K562 (cell line): ENCODE data around the gene C4orf50.

Experiments used
- CHD2 ChIP-seq: IDR thresholded peaks from 2 replicates; pipeline ENCODE4 v1.6.1; 2011; ENCODE audit warnings: low read depth, low read length
- GTF2E2 ChIP-seq: fragments of 200-800 bp; sonication (Bioruptor generic); IDR thresholded peaks from 2 replicates; pipeline ENCODE4 v1.6.1; 2016; ENCODE audit warnings: missing genetic modification characterization, missing compliant biosample characterization
- HEY1 ChIP-seq: fragments of 250-450 bp; sonication (Bioruptor Pico); IDR thresholded peaks from 2 replicates; pipeline ENCODE4 v1.5.0; 2020; ENCODE audit warnings: mild to moderate bottlenecking, moderate library complexity, borderline replicate concordance
- SMAD2 ChIP-seq: fragments of 150-350 bp; IDR thresholded peaks from 2 replicates; pipeline ENCODE4 v1.6.1; 2014; ENCODE audit warnings: low read depth, mild to moderate bottlenecking, low read length
- SMARCA4 ChIP-seq: fragments of 450-650 bp; IDR thresholded peaks from 2 replicates; pipeline ENCODE4 v1.6.1; 2016
- ZBED1 ChIP-seq: IDR thresholded peaks from 2 replicates; pipeline ENCODE4 v1.6.1; 2014
- TF ChIP-seq, protein P1 (sequence below): fragments of 250-450 bp; sonication (Bioruptor Pico); IDR thresholded peaks from 2 replicates; pipeline ENCODE4 v1.4.0; 2020; ENCODE audit warnings: mild to moderate bottlenecking, moderate library complexity, borderline replicate concordance
- TF ChIP-seq, protein P2 (sequence below), 2 experiments: fragments of 450-650 bp in 1 of 2; IDR thresholded peaks; 2 replicates each; pipeline ENCODE4 v1.6.1; 2011 to 2017; ENCODE audit warnings: low read depth in 2 of 2, antibody characterized with exemption in 1 of 2, borderline replicate concordance in 1 of 2, low read length in 1 of 2, mild to moderate bottlenecking in 1 of 2, mixed read lengths in 1 of 2; ENCODE audit not compliant: control insufficient read depth in 1 of 2

GRCh38 chr4:6046526-6047129 is 28.4 kb upstream of the C4orf50 start:
- TF ChIP-seq SMAD2 (no peak), SMARCA4 (no peak), HEY1 (CRISPR knock-in tag) (no peak), CHD2 (no peak), ZBED1 (no peak), GTF2E2 (tag) (no peak)
- TF ChIP-seq, protein P1, sequence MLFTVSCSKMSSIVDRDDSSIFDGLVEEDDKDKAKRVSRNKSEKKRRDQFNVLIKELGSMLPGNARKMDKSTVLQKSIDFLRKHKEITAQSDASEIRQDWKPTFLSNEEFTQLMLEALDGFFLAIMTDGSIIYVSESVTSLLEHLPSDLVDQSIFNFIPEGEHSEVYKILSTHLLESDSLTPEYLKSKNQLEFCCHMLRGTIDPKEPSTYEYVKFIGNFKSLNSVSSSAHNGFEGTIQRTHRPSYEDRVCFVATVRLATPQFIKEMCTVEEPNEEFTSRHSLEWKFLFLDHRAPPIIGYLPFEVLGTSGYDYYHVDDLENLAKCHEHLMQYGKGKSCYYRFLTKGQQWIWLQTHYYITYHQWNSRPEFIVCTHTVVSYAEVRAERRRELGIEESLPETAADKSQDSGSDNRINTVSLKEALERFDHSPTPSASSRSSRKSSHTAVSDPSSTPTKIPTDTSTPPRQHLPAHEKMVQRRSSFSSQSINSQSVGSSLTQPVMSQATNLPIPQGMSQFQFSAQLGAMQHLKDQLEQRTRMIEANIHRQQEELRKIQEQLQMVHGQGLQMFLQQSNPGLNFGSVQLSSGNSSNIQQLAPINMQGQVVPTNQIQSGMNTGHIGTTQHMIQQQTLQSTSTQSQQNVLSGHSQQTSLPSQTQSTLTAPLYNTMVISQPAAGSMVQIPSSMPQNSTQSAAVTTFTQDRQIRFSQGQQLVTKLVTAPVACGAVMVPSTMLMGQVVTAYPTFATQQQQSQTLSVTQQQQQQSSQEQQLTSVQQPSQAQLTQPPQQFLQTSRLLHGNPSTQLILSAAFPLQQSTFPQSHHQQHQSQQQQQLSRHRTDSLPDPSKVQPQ (CRISPR knock-in tag), result no peak
- TF ChIP-seq, protein P2, sequence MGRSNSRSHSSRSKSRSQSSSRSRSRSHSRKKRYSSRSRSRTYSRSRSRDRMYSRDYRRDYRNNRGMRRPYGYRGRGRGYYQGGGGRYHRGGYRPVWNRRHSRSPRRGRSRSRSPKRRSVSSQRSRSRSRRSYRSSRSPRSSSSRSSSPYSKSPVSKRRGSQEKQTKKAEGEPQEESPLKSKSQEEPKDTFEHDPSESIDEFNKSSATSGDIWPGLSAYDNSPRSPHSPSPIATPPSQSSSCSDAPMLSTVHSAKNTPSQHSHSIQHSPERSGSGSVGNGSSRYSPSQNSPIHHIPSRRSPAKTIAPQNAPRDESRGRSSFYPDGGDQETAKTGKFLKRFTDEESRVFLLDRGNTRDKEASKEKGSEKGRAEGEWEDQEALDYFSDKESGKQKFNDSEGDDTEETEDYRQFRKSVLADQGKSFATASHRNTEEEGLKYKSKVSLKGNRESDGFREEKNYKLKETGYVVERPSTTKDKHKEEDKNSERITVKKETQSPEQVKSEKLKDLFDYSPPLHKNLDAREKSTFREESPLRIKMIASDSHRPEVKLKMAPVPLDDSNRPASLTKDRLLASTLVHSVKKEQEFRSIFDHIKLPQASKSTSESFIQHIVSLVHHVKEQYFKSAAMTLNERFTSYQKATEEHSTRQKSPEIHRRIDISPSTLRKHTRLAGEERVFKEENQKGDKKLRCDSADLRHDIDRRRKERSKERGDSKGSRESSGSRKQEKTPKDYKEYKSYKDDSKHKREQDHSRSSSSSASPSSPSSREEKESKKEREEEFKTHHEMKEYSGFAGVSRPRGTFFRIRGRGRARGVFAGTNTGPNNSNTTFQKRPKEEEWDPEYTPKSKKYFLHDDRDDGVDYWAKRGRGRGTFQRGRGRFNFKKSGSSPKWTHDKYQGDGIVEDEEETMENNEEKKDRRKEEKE (IDR thresholded peaks at IDR 0.05; ENCODE audit: borderline replicate concordance in 1 of 2, control insufficient read depth in 1 of 2, low read depth in 2 of 2, low read length in 1 of 2), result no peak
